Measurements from ENCODE around the gene ZSCAN9. TPM values are rescaled to one million over a fixed set of nuclear protein-coding genes. Genes with fewer than 3 reads are reported as not detected.

The ZSCAN9 gene
- 19.7 TPM for polyA plus RNA-seq (2013, experiment 1 of 2)
- 19.7 TPM for polyA plus RNA-seq (2013, experiment 2 of 2)

- Histone ChIP-seq H3K4me1 (ENCODE audit: control insufficient read depth, insufficient read depth, low read length, poor library complexity, severe bottlenecking) (peaks cover 4% of the 10 kb centered on the region), H3K27ac (ENCODE audit: low read depth, low read length, severe bottlenecking) (peak within 1 kb of the TSS; percentile 78), H3K36me3 (ENCODE audit: control insufficient read depth, insufficient read depth, low read length) (peaks cover 36% of the 10 kb centered on the region), H3K4me3 (ENCODE audit: extremely low read depth, insufficient read depth, low read length, poor library complexity, severe bottlenecking) (peak within 1 kb of the TSS; percentile 69), H3K9me3 (ENCODE audit: control insufficient read depth, low read length) (no peaks in the 10 kb centered on the region)
- WGBS, 2 experiments (ENCODE audit: insufficient coverage in 2 of 2) = 0 to 1% methylated on average over 34 to 39 of the region's 45 CpGs
These were observed at the start of gene ZSCAN9 for GRCh38 chr6:28225056-28225834. Gene ZSCAN9 (plus strand): TSS chr6:28225275. CDS start chr6:28227085, 1,810 bp downstream.

- no peaks in the 10 kb centered on the region for H3K4me1 ChIP-seq (ENCODE audit: control insufficient read depth, insufficient read depth, low read length, poor library complexity, severe bottlenecking)
- H3K9me3 ChIP-seq (ENCODE audit: control insufficient read depth, low read length) = no peaks in the 10 kb centered on the region
- WGBS, 2 experiments (ENCODE audit: insufficient coverage in 2 of 2) = 86% methylated on average over 1 of the region's 1 CpG; no CpG with 5 or more reads in 1 of the 2 experiments
These were observed 48.7 kb upstream of the ZSCAN9 start for GRCh38 chr6:28176373-28176772.

GRCh38 chr6:28182255-28182654 is 42.8 kb upstream of the ZSCAN9 start:
- Histone ChIP-seq H3K27ac (ENCODE audit: low read depth, low read length, severe bottlenecking) (no peak overlapping the region), H3K4me1 (ENCODE audit: control insufficient read depth, insufficient read depth, low read length, poor library complexity, severe bottlenecking) (no peaks in the 10 kb centered on the region), H3K36me3 (ENCODE audit: control insufficient read depth, insufficient read depth, low read length) (no peaks in the 10 kb centered on the region), H3K4me3 (ENCODE audit: extremely low read depth, insufficient read depth, low read length, poor library complexity, severe bottlenecking) (no peak overlapping the region), H3K9me3 (ENCODE audit: control insufficient read depth, low read length) (peaks cover 7% of the 10 kb centered on the region)
- WGBS, 2 experiments (ENCODE audit: insufficient coverage in 2 of 2) = 40% methylated on average over 1 of the region's 1 CpG; no CpG with 5 or more reads in 1 of the 2 experiments

More at GRCh38 chr6:28176373-28176772, 48.7 kb upstream of the ZSCAN9 start:
- H3K36me3 ChIP-seq (ENCODE audit: control insufficient read depth, insufficient read depth, low read length) = no peaks in the 10 kb centered on the region
- H3K27ac ChIP-seq (ENCODE audit: low read depth, low read length, severe bottlenecking) = no peak overlapping the region
- H3K4me3 ChIP-seq (ENCODE audit: extremely low read depth, insufficient read depth, low read length, poor library complexity, severe bottlenecking) = no peak overlapping the region

GRCh38 chr6:28188111-28188979 is 36.7 kb upstream of the ZSCAN9 start:
- H3K4me1 ChIP-seq (ENCODE audit: control insufficient read depth, insufficient read depth, low read length, poor library complexity, severe bottlenecking) = no peaks in the 10 kb centered on the region
- H3K36me3 ChIP-seq (ENCODE audit: control insufficient read depth, insufficient read depth, low read length) = no peaks in the 10 kb centered on the region
- WGBS, 2 experiments (ENCODE audit: insufficient coverage in 2 of 2) = 75% methylated on average over 3 of the region's 6 CpGs; no CpG with 5 or more reads in 1 of the 2 experiments
- no peak overlapping the region for H3K4me3 ChIP-seq (ENCODE audit: extremely low read depth, insufficient read depth, low read length, poor library complexity, severe bottlenecking)
- peaks cover 31% of the 10 kb centered on the region for H3K9me3 ChIP-seq (ENCODE audit: control insufficient read depth, low read length)
- H3K27ac ChIP-seq (ENCODE audit: low read depth, low read length, severe bottlenecking) = no peak overlapping the region

GRCh38 chr6:28200020-28200419 is 25.1 kb upstream of the ZSCAN9 start:
- no CpG with 5 or more reads among the region's 1 CpG for WGBS, 2 experiments (ENCODE audit: insufficient coverage in 2 of 2)
- H3K4me3 ChIP-seq (ENCODE audit: extremely low read depth, insufficient read depth, low read length, poor library complexity, severe bottlenecking) = no peak overlapping the region
- H3K4me1 ChIP-seq (ENCODE audit: control insufficient read depth, insufficient read depth, low read length, poor library complexity, severe bottlenecking) = no peaks in the 10 kb centered on the region
- H3K36me3 ChIP-seq (ENCODE audit: control insufficient read depth, insufficient read depth, low read length) = no peaks in the 10 kb centered on the region
- H3K9me3 ChIP-seq (ENCODE audit: control insufficient read depth, low read length) = peaks cover 7% of the 10 kb centered on the region
- no peak overlapping the region for H3K27ac ChIP-seq (ENCODE audit: low read depth, low read length, severe bottlenecking)

GRCh38 chr6:28203201-28203600 is 21.9 kb upstream of the ZSCAN9 start:
- no peaks in the 10 kb centered on the region for H3K4me1 ChIP-seq (ENCODE audit: control insufficient read depth, insufficient read depth, low read length, poor library complexity, severe bottlenecking)
- peaks cover 6% of the 10 kb centered on the region for H3K9me3 ChIP-seq (ENCODE audit: control insufficient read depth, low read length)
- no peak overlapping the region for H3K4me3 ChIP-seq (ENCODE audit: extremely low read depth, insufficient read depth, low read length, poor library complexity, severe bottlenecking)
- no peaks in the 10 kb centered on the region for H3K36me3 ChIP-seq (ENCODE audit: control insufficient read depth, insufficient read depth, low read length)
- 17% methylated on average over 1 of the region's 4 CpGs; no CpG with 5 or more reads in 1 of the 2 experiments for WGBS, 2 experiments (ENCODE audit: insufficient coverage in 2 of 2)
- no peak overlapping the region for H3K27ac ChIP-seq (ENCODE audit: low read depth, low read length, severe bottlenecking)

GRCh38 chr6:28205879-28206278 is 19.2 kb upstream of the ZSCAN9 start:
- no peak overlapping the region for H3K27ac ChIP-seq (ENCODE audit: low read depth, low read length, severe bottlenecking)
- peaks cover 6% of the 10 kb centered on the region for H3K9me3 ChIP-seq (ENCODE audit: control insufficient read depth, low read length)
- H3K36me3 ChIP-seq (ENCODE audit: control insufficient read depth, insufficient read depth, low read length) = no peaks in the 10 kb centered on the region
- no peaks in the 10 kb centered on the region for H3K4me1 ChIP-seq (ENCODE audit: control insufficient read depth, insufficient read depth, low read length, poor library complexity, severe bottlenecking)
- WGBS, 2 experiments (ENCODE audit: insufficient coverage in 2 of 2) = 80% methylated on average over 1 of the region's 1 CpG; no CpG with 5 or more reads in 1 of the 2 experiments
- H3K4me3 ChIP-seq (ENCODE audit: extremely low read depth, insufficient read depth, low read length, poor library complexity, severe bottlenecking) = no peak overlapping the region

- H3K9me3 ChIP-seq (ENCODE audit: control insufficient read depth, low read length) = peaks cover 6% of the 10 kb centered on the region
- no CpG with 5 or more reads among the region's 3 CpGs for WGBS, 2 experiments (ENCODE audit: insufficient coverage in 2 of 2)
- no peaks in the 10 kb centered on the region for H3K36me3 ChIP-seq (ENCODE audit: control insufficient read depth, insufficient read depth, low read length)
- H3K4me1 ChIP-seq (ENCODE audit: control insufficient read depth, insufficient read depth, low read length, poor library complexity, severe bottlenecking) = no peaks in the 10 kb centered on the region
- no peak overlapping the region for H3K4me3 ChIP-seq (ENCODE audit: extremely low read depth, insufficient read depth, low read length, poor library complexity, severe bottlenecking)
- no peak overlapping the region for H3K27ac ChIP-seq (ENCODE audit: low read depth, low read length, severe bottlenecking)
These were observed 18.5 kb upstream of the ZSCAN9 start for GRCh38 chr6:28206527-28206926.

GRCh38 chr6:28206928-28207509 is 18.1 kb upstream of the ZSCAN9 start:
- Histone ChIP-seq H3K4me1 (ENCODE audit: control insufficient read depth, insufficient read depth, low read length, poor library complexity, severe bottlenecking) (no peaks in the 10 kb centered on the region), H3K9me3 (ENCODE audit: control insufficient read depth, low read length) (peaks cover 6% of the 10 kb centered on the region), H3K27ac (ENCODE audit: low read depth, low read length, severe bottlenecking) (no peak overlapping the region), H3K4me3 (ENCODE audit: extremely low read depth, insufficient read depth, low read length, poor library complexity, severe bottlenecking) (peak overlapping the region; percentile 45), H3K36me3 (ENCODE audit: control insufficient read depth, insufficient read depth, low read length) (no peaks in the 10 kb centered on the region)
- WGBS, 2 experiments (ENCODE audit: insufficient coverage in 2 of 2) = 2 to 7% methylated on average over 7 to 9 of the region's 15 CpGs

- H3K36me3 ChIP-seq (ENCODE audit: control insufficient read depth, insufficient read depth, low read length) = no peaks in the 10 kb centered on the region
- no peak overlapping the region for H3K27ac ChIP-seq (ENCODE audit: low read depth, low read length, severe bottlenecking)
- WGBS, 2 experiments (ENCODE audit: insufficient coverage in 2 of 2) = 3% methylated on average over 14 to 23 of the region's 35 CpGs
- peaks cover 6% of the 10 kb centered on the region for H3K9me3 ChIP-seq (ENCODE audit: control insufficient read depth, low read length)
- peak overlapping the region; percentile 45 for H3K4me3 ChIP-seq (ENCODE audit: extremely low read depth, insufficient read depth, low read length, poor library complexity, severe bottlenecking)
- H3K4me1 ChIP-seq (ENCODE audit: control insufficient read depth, insufficient read depth, low read length, poor library complexity, severe bottlenecking) = no peaks in the 10 kb centered on the region
These were observed 17.5 kb upstream of the ZSCAN9 start for GRCh38 chr6:28207510-28208110.
